Sigmoid colon (tissue), 7 donors: Measurements from ENCODE around the gene RASA2. TPM values are rescaled to one million over a fixed set of nuclear protein-coding genes. Genes with fewer than 3 reads are reported as not detected.

Experiments used
- DNase-seq: peaks from one replicate; pipeline ENCODE4 v3.0.0-alpha.2; 2019
- H3K27ac ChIP-seq, 4 donors: fragments of 200-600 bp; sonication (generic); one replicate each; pipeline ENCODE4 v1.5.1; 2016 to 2019; ENCODE audit warnings: mild to moderate bottlenecking in 1 of 4
- H3K27me3 ChIP-seq, 3 donors: fragments of 200-600 bp; sonication (generic); one replicate each; pipeline ENCODE4 v1.5.1; 2019; ENCODE audit warnings: mild to moderate bottlenecking in 1 of 3
- H3K36me3 ChIP-seq, 4 donors: fragments of 200-600 bp; sonication (generic); one replicate each; pipeline ENCODE4 v1.5.1; 2016 to 2019
- H3K4me1 ChIP-seq, 4 donors: fragments of 200-600 bp; sonication (generic); one replicate each; pipeline ENCODE4 v1.5.1; 2017 to 2019
- H3K4me3 ChIP-seq, 4 donors: fragments of 200-600 bp; sonication (generic); one replicate each; pipeline ENCODE4 v1.5.1; 2017 to 2019; ENCODE audit warnings: mild to moderate bottlenecking in 2 of 4, moderate library complexity in 1 of 4
- H3K9me3 ChIP-seq, 4 donors: fragments of 200-600 bp in 3 of 4; sonication (generic) in 3 of 4; one replicate each; pipeline versions ENCODE4 v1.5.1 to v1.6.1; 2013 to 2019
- EP300 ChIP-seq, 4 donors: sonication (generic); formaldehyde crosslinking; IDR thresholded peaks; one replicate each; pipeline ENCODE4 v1.6.1; 2017; ENCODE audit warnings: antibody characterized with exemption in 4 of 4
- POLR2A ChIP-seq, 2 donors: fragments of 450-650 bp; IDR thresholded peaks; one replicate each; pipeline ENCODE4 v1.6.1; 2016; ENCODE audit warnings: antibody characterized with exemption in 2 of 2, mild to moderate bottlenecking in 2 of 2, moderate library complexity in 2 of 2
- POLR2AphosphoS5 ChIP-seq, 4 donors: sonication (generic); formaldehyde crosslinking; IDR thresholded peaks; one replicate each; pipeline ENCODE4 v1.6.1; 2017; ENCODE audit warnings: antibody characterized with exemption in 4 of 4
- WGBS, 2 donors: extraction: QIAGEN DNeasy Blood & Tissue Kit; methylation state at CpG; one replicate each; pipeline ENCODE4 v1.1.7; 2013; 5-methylcytosine and 5-hydroxymethylcytosine counted together
- intact Hi-C: fragments of 100-400 bp; cut with DNase I; formaldehyde crosslinking; loops from one replicate; pipeline ENCODE4 v1.15.1; 2023
- polyA plus RNA-seq, 3 donors: library from polyadenylated mRNA; stranded (reverse); fragments of 200-250 nt; gene quantifications; one replicate each; pipeline ENCODE4 v1.2.3, GENCODE V29; 2013
- total RNA-seq, 4 donors: library from RNA; depleted of rRNA; stranded (reverse); fragments of >200 nt; gene quantifications; one replicate each; pipeline ENCODE4 v1.1.0, GENCODE V29; 2016
- TF ChIP-seq, protein P1 (sequence below), 4 experiments: fragments of 450-650 bp in 3 of 4; fragments of 200-600 bp in 1 of 4; IDR thresholded peaks; one replicate each; pipeline ENCODE4 v1.5.1; 2016 to 2019; ENCODE audit warnings: antibody characterized with exemption in 4 of 4, mild to moderate bottlenecking in 3 of 4, moderate library complexity in 2 of 4
- donor health status: healthy with polysubstance abuse.
- donor health status: Bipolar disorder and iron deficiency.
- donor health status: healthy.

Gene RASA2
- total and polyA plus RNA-seq, 7 donors: 3.2 to 20.5 (median 13.0) TPM

DNA sequence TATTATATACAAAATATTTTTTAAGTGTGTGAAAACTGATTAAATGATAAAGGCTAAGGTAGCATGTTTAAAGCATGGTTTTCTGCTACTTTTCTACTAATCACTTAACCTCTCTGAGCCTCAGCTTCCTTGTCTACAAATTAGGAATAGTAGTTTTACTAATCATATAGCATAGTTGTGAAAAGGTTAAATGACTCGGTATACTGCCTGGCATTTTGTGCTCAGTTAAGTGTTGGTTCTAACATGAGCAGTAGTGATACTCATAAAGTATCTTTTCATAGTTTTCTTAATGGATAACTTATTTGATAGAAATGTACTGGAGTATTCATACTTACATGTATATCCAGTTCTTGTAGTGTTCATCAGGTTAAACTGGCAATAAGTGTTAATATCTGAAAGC lies 13.6 kb downstream of the RASA2 start:
- H3K9me3 ChIP-seq: no peaks in the 10 kb centered on the region
- intact Hi-C loops: no loop called here
- DNase-seq: no peak
- H3K36me3 ChIP-seq: no peaks in the 10 kb centered on the region
- peaks cover 0 to 15% (median 4%) of the 10 kb centered on the region in 4 donors for H3K4me1 ChIP-seq
- TF ChIP-seq EP300 (IDR thresholded peaks at IDR 0.05) (no peak), POLR2AphosphoS5 (IDR thresholded peaks at IDR 0.05) (no peak), POLR2A (IDR thresholded peaks at IDR 0.05) (no peak)
- TF ChIP-seq, protein P1, sequence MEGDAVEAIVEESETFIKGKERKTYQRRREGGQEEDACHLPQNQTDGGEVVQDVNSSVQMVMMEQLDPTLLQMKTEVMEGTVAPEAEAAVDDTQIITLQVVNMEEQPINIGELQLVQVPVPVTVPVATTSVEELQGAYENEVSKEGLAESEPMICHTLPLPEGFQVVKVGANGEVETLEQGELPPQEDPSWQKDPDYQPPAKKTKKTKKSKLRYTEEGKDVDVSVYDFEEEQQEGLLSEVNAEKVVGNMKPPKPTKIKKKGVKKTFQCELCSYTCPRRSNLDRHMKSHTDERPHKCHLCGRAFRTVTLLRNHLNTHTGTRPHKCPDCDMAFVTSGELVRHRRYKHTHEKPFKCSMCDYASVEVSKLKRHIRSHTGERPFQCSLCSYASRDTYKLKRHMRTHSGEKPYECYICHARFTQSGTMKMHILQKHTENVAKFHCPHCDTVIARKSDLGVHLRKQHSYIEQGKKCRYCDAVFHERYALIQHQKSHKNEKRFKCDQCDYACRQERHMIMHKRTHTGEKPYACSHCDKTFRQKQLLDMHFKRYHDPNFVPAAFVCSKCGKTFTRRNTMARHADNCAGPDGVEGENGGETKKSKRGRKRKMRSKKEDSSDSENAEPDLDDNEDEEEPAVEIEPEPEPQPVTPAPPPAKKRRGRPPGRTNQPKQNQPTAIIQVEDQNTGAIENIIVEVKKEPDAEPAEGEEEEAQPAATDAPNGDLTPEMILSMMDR (IDR thresholded peaks at IDR 0.05): no peak
- H3K27me3 ChIP-seq: no peaks in the 10 kb centered on the region
- no peak overlapping the region for H3K27ac ChIP-seq
- no peak overlapping the region for H3K4me3 ChIP-seq
- WGBS, 2 donors: 79 to 82% methylated on average over 1 of the region's 1 CpG

DNA sequence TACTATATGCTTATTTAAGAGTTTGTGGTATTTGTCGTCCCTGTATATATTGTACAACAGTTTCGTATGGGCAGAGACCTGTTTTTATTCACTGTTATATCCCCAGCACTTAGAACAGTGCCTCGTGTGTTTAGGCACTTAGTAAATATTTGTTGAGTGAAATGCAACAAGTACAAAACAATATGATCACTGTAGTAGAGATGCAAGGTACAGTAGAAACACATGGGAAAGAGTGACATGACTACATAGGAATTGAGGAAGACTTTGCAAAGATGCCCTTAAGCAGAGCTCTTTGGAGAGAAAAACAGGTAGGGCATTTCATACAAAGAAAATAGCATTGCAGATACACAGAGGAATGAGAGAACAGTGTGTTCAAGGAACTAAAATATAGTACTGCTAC lies 18.3 kb downstream of the RASA2 start:
- Histone ChIP-seq H3K9me3 (no peaks in the 10 kb centered on the region), H3K27ac (no peak overlapping the region), H3K36me3 (no peaks in the 10 kb centered on the region), H3K4me1 (no peaks in the 10 kb centered on the region), H3K27me3 (no peaks in the 10 kb centered on the region), H3K4me3 (no peak overlapping the region)
- no peak for TF ChIP-seq POLR2A (IDR thresholded peaks at IDR 0.05)
- TF ChIP-seq POLR2AphosphoS5 (IDR thresholded peaks at IDR 0.05): no peak
- no peak for TF ChIP-seq EP300 (IDR thresholded peaks at IDR 0.05)
- TF ChIP-seq, protein P1 (IDR thresholded peaks at IDR 0.05): no peak
- WGBS, 2 donors: 38 to 74% methylated on average over 3 of the region's 3 CpGs
- intact Hi-C loops: no loop called here
- no peak for DNase-seq

GRCh38 chr3:141506071-141506470 lies 19.2 kb downstream of the RASA2 start:
- Histone ChIP-seq H3K27me3 (no peaks in the 10 kb centered on the region), H3K9me3 (no peaks in the 10 kb centered on the region), H3K4me1 (no peaks in the 10 kb centered on the region), H3K27ac (no peak overlapping the region), H3K4me3 (no peak overlapping the region), H3K36me3 (no peaks in the 10 kb centered on the region)
- DNase-seq: no peak
- 90 to 92% methylated on average over 3 of the region's 3 CpGs for WGBS, 2 donors
- intact Hi-C loops: no loop called here
- TF ChIP-seq POLR2A (IDR thresholded peaks at IDR 0.05) (no peak), POLR2AphosphoS5 (IDR thresholded peaks at IDR 0.05) (no peak), EP300 (IDR thresholded peaks at IDR 0.05) (no peak)
- TF ChIP-seq, protein P1 (IDR thresholded peaks at IDR 0.05): no peak

DNA sequence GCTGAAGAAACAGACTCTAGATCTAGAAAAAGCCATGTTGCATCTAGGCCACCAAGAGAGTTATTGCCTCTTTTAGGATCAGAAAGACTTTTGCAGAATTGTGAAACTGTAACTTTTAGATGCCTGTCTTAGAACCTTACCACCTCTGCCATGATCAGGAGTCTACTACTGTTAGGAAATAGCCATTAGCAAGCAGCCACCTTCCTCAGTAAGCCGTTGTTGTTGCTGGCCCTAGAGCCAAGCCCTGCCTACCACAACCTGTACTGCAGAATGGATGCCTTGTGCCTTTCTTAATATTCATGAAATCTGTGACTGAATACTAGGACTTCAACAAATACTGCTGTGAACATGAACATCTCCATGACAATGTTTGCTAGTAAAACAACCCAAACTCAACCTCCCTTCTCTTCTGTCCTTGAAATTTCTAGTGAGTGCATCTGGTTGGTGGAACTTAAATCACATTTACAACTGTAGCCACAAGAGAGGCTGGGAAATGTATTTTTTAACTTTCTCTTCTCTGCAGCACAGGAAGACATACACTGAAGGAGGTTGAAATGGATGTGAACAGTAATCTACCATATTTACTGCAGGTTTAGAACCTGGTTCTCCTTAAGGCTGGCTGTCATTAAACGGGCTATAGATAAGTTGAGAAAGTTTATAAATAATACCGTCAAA lies 20.7 kb downstream of the RASA2 start:
- H3K9me3 ChIP-seq: no peaks in the 10 kb centered on the region
- no peak overlapping the region for H3K4me3 ChIP-seq
- DNase-seq: no peak
- no peaks in the 10 kb centered on the region for H3K4me1 ChIP-seq
- no peak for TF ChIP-seq POLR2AphosphoS5 (IDR thresholded peaks at IDR 0.05)
- H3K36me3 ChIP-seq: no peaks in the 10 kb centered on the region
- 80 to 89% methylated on average over 3 of the region's 3 CpGs for WGBS, 2 donors
- intact Hi-C loops: no loop called here
- H3K27ac ChIP-seq: no peak overlapping the region
- H3K27me3 ChIP-seq: no peaks in the 10 kb centered on the region

GRCh38 chr3:141508067-141508436 lies 21.2 kb downstream of the RASA2 start:
- no peak for DNase-seq
- Histone ChIP-seq H3K9me3 (no peaks in the 10 kb centered on the region), H3K27me3 (no peaks in the 10 kb centered on the region), H3K27ac (no peak overlapping the region), H3K4me1 (no peaks in the 10 kb centered on the region), H3K36me3 (no peaks in the 10 kb centered on the region), H3K4me3 (no peak overlapping the region)
- intact Hi-C loops: no loop called here
- 82 to 92% methylated on average over 3 of the region's 3 CpGs for WGBS, 2 donors
- no peak for TF ChIP-seq POLR2A (IDR thresholded peaks at IDR 0.05)
- TF ChIP-seq POLR2AphosphoS5 (IDR thresholded peaks at IDR 0.05): no peak
- TF ChIP-seq, protein P1 (IDR thresholded peaks at IDR 0.05): no peak
- TF ChIP-seq EP300 (IDR thresholded peaks at IDR 0.05): no peak
